WTC11 (cell line): Measurements from ENCODE around the gene RIPOR2.

Experiments
- CBFB ChIP-seq: sonication (generic); formaldehyde crosslinking; IDR thresholded peaks from 2 replicates; pipeline ENCODE4 v1.8.1; 2022; ENCODE audit warnings: mild to moderate bottlenecking, low read depth, missing genetic modification reagents
- CREB1 ChIP-seq: sonication (generic); formaldehyde crosslinking; IDR thresholded peaks from 2 replicates; pipeline ENCODE4 v1.8.0; 2023; ENCODE audit warnings: mild to moderate bottlenecking, missing genetic modification reagents
- CREM ChIP-seq: sonication (generic); formaldehyde crosslinking; IDR thresholded peaks from 2 replicates; pipeline ENCODE4 v1.8.1; 2022; ENCODE audit warnings: mild to moderate bottlenecking, missing genetic modification reagents, moderate library complexity
- FOXP1 ChIP-seq: sonication (generic); formaldehyde crosslinking; IDR thresholded peaks from 2 replicates; pipeline ENCODE4 v1.8.0; 2022; ENCODE audit warnings: missing genetic modification reagents, mild to moderate bottlenecking, moderate library complexity, borderline replicate concordance
- MXD4 ChIP-seq: fragments of 250-450 bp; sonication (Bioruptor Pico); IDR thresholded peaks from 2 replicates; pipeline ENCODE4 v1.8.0; 2021; ENCODE audit warnings: mild to moderate bottlenecking, moderate library complexity, borderline replicate concordance
- NR2C2 ChIP-seq: sonication (generic); formaldehyde crosslinking; IDR thresholded peaks from 2 replicates; pipeline ENCODE4 v1.8.0; 2022; ENCODE audit warnings: mild to moderate bottlenecking, missing genetic modification reagents
- NR3C1 ChIP-seq: sonication (generic); formaldehyde crosslinking; conservative IDR thresholded peaks from 2 replicates; pipeline ENCODE4 v1.8.1; 2023; ENCODE audit warnings: low read depth, mild to moderate bottlenecking, missing genetic modification reagents
- TF ChIP-seq, protein P1 (sequence below): sonication (generic); formaldehyde crosslinking; IDR thresholded peaks from 2 replicates; pipeline ENCODE4 v1.8.1; 2023; ENCODE audit warnings: mild to moderate bottlenecking, moderate library complexity, missing genetic modification reagents
- TF ChIP-seq, protein P2 (sequence below): fragments of 200-600 bp; IDR thresholded peaks from 2 replicates; pipeline ENCODE4 v1.8.0; 2022; ENCODE audit warnings: antibody characterized with exemption
- TF ChIP-seq, protein P3 (sequence below): sonication (generic); formaldehyde crosslinking; IDR thresholded peaks from 2 replicates; pipeline ENCODE4 v1.8.0; 2022; ENCODE audit warnings: mild to moderate bottlenecking, missing genetic modification reagents
- TF ChIP-seq, protein P4 (sequence below): fragments of 250-450 bp; sonication (Bioruptor Pico); IDR thresholded peaks from 2 replicates; pipeline ENCODE4 v1.8.0; 2021; ENCODE audit warnings: mild to moderate bottlenecking

DNA sequence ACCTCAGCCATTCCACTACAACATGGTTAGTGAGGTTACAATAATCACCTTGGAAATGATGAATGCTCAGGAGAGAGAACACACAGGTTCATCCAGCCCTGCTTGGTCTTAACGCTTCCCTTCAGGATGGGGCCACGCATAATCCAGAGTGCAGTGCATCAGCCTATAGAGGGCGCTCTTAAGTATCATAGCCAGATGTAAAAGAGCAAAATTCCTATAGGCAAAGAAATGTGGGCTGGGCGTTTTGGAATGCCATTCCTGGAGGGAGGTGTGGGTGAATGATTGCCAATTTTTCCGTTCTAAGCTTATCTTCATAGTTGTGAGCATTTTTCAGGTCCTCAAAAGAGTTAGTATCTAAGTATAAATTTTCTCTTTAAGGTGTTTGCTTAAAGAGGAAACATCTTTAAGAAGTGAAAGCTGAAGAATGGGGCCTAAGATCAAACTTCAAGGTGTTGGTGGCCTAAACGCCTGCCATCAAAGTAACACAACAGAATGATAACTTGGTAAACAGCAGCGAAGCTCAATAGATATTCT is 1.8 kb downstream of the RIPOR2 start:
- TF ChIP-seq, protein P1, sequence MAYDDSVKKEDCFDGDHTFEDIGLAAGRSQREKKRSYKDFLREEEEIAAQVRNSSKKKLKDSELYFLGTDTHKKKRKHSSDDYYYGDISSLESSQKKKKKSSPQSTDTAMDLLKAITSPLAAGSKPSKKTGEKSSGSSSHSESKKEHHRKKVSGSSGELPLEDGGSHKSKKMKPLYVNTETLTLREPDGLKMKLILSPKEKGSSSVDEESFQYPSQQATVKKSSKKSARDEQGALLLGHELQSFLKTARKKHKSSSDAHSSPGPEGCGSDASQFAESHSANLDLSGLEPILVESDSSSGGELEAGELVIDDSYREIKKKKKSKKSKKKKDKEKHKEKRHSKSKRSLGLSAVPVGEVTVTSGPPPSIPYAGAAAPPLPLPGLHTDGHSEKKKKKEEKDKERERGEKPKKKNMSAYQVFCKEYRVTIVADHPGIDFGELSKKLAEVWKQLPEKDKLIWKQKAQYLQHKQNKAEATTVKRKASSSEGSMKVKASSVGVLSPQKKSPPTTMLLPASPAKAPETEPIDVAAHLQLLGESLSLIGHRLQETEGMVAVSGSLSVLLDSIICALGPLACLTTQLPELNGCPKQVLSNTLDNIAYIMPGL (CRISPR knock-in tag): no peak
- TF ChIP-seq, protein P2, sequence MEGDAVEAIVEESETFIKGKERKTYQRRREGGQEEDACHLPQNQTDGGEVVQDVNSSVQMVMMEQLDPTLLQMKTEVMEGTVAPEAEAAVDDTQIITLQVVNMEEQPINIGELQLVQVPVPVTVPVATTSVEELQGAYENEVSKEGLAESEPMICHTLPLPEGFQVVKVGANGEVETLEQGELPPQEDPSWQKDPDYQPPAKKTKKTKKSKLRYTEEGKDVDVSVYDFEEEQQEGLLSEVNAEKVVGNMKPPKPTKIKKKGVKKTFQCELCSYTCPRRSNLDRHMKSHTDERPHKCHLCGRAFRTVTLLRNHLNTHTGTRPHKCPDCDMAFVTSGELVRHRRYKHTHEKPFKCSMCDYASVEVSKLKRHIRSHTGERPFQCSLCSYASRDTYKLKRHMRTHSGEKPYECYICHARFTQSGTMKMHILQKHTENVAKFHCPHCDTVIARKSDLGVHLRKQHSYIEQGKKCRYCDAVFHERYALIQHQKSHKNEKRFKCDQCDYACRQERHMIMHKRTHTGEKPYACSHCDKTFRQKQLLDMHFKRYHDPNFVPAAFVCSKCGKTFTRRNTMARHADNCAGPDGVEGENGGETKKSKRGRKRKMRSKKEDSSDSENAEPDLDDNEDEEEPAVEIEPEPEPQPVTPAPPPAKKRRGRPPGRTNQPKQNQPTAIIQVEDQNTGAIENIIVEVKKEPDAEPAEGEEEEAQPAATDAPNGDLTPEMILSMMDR: peak; percentile 79
- TF ChIP-seq, protein P3, sequence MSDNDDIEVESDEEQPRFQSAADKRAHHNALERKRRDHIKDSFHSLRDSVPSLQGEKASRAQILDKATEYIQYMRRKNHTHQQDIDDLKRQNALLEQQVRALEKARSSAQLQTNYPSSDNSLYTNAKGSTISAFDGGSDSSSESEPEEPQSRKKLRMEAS (CRISPR knock-in tag): no peak
- TF ChIP-seq CREM (no peak), FOXP1 (no peak), NR3C1 (CRISPR knock-in tag) (no peak), NR2C2 (no peak), CBFB (CRISPR knock-in tag) (no peak), MXD4 (CRISPR knock-in tag) (no peak), CREB1 (CRISPR knock-in tag) (no peak)
- TF ChIP-seq, protein P4, sequence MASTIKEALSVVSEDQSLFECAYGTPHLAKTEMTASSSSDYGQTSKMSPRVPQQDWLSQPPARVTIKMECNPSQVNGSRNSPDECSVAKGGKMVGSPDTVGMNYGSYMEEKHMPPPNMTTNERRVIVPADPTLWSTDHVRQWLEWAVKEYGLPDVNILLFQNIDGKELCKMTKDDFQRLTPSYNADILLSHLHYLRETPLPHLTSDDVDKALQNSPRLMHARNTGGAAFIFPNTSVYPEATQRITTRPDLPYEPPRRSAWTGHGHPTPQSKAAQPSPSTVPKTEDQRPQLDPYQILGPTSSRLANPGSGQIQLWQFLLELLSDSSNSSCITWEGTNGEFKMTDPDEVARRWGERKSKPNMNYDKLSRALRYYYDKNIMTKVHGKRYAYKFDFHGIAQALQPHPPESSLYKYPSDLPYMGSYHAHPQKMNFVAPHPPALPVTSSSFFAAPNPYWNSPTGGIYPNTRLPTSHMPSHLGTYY (CRISPR knock-in tag): no peak
